Dedifferentiated amniotic fluid mesenchymal stem cell (primary cell): ENCODE data around the gene SFSWAP.
"Not testable (repeated sequence)": the region's sequence is repeated elsewhere in the genome, so short reads cannot be mapped to it uniquely, and the experiment has no call there.

Source experiments
- DNase-seq: peaks from one replicate; pipeline ENCODE4 v3.0.0-alpha.2; 2016; ENCODE audit errors: extremely low spot score

The SFSWAP gene

DNA sequence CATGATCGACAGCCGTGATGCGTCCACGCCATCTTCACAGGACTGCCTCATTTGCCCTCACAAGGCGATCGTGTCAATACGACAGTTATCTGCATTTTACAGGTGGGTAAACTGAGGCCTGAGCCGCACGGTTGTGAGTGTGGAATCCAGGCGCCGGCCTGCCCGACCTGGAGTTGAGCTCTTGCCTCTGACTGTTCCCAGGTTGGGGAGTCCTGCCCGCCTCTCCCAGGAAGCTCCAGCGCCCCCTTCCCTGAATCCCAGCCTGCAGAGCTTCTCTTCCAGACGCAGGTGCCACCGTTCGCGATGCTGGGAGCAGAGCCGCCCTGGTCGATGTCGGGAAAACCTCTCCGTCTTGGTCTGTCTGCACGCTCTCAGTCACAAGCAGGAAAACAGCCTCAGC, 31.1 kb upstream of the SFSWAP start:
- DNase-seq = not testable (repeated sequence)

- not testable (repeated sequence) for DNase-seq
These were observed 30.3 kb upstream of the SFSWAP start for GRCh38 chr12:131680392-131681256.

DNA sequence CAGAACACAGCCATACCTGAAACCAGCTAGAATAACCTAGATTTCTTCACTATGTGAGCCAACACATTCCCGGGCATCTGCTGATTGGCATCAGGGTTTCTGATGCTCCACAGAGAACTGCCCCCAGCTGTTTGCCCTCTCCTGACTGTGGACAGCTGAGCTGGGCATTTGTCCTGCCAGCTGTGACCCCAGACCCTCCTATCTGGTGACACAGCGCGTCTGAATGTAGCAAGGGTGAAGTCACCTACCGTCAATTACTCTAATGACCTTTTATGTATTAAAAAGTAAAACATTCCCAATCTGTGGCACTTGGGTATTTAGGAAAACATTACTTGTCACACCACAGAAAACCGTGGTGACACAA, 29.7 kb upstream of the SFSWAP start:
- DNase-seq = no peak

GRCh38 chr12:131681746-131682509, 29.0 kb upstream of the SFSWAP start:
- DNase-seq = not testable (repeated sequence)

DNA sequence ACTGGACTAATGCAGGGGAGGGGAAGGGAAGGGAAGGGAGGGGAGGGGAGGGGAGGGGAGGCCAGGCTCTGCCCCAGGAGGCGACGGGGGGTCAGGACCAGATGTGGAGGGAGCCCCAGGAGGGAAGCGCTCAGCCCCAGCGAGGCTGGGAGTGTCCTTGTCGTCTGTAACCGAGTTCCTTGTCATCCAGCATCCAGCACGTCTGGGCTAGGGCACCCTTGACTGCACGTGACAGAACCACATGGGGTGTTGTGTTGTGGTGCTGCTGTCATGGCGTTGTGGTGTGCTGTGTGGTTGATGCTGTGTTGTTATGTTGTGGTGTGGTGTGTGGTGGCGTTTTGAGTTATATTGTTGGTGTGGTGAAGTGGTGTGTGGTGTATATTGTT, 28.4 kb upstream of the SFSWAP start:
- no peak for DNase-seq

DNA sequence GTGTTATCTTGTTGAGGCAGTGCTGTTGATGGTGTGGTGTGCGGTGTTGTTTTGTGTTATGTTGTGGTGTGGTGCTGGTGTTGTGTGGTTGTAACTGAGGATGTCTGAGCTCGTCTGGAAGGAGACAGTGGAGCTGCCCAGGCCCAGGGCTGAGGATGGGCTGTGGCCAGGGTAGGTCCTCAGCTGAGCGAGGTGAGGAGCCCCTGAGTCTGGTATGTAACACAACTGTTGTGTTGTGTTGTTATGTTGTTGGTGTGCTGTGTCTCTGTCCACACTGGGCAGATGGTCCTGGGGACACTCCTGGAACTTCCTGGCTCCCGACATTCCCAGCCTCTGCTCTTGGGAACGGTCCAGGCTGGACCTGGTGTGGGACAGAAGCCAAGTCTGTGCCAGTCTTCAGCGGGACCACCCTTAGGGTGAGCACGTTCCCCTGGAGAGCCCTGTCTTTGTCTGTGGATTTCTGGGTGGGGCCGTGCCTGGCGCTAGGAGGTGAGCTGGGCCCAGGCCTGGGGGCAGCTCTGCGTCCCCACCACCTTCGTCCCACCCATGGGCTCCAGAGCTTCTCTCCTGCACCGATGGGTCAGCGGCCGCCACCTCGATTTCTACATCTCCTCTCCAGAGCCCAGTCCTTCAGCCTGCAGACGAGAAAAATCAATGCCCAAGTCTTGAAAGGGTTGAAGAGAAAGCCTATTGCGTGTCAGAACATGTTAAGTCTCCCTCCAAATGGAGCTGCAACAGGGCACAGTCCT, 27.4 kb upstream of the SFSWAP start:
- no peak for DNase-seq

DNA sequence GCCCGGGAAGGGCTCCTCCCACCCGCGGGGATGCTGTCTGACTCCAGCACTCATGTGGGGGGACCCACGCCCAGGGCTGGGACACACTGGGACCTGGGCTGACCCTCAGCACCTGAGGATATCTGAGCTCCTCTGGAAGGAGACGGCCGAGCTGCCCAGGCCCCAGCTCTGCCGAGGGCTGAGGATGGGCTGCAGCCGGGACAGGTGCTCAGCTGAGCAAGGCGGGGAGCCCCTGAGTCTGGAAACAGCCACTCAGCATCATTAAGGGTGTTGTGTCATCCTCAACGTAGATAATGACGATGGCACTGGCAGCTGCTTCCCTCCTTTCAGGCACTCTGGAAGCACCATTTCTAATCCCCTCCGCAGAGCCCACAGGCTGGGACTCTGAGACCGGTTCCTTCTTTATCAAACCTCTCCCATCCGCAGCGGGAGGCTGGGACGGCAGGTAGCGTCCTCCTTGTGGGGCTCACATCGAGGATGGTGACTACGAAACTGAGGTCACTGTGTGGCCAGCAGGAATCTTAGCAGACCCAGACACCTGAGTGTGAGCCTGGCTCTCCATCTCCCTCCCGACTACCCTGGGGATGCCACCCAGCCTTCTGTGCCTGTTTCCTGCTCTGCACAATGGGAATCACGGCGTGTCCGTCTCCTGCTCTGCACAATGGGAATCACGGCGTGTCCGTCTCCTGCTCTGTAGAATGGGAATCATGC, 26.7 kb upstream of the SFSWAP start:
- DNase-seq = no peak

DNA sequence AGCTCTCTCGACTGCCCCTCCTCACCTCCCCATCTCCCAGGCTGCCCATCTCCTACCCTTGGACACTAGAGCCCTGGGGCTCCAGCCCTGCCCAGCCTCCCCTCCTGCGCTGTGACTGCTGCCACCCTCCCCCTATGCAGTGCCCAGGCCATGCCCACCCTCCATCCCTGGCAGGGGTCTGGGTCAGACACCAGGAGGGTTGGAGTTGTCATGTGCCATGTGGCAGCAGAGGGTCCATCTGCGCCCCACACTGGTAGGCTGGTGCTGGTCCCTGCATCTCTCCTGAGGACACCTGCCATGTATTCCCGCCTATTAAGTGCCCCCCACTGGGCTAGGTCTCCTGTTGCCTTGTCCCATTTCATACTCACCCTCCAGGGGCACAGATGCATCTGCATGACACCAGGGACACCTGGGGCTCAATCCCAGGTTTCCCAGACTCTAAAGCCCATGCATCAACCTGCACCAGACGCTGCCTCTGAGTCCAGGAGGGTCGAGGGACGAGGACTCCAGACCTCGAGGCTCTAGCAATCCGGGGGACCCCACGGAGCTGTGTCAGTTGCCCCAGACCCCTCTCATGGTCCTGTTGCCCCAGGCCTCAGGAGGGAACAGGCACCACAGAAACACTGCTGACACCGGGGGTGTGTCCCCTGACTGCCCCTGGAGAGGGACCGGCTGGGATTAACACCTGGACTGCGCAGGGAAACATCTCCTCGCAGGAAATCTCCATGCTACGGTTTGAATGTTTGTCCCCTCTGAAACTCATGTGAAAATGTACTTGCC, 23.4 kb upstream of the SFSWAP start:
- no peak for DNase-seq

GRCh38 chr12:131688131-131688844, 22.6 kb upstream of the SFSWAP start:
- DNase-seq = no peak

GRCh38 chr12:131688845-131689154, 22.1 kb upstream of the SFSWAP start:
- no peak for DNase-seq

GRCh38 chr12:131690320-131690719, 20.6 kb upstream of the SFSWAP start:
- no peak for DNase-seq

DNA sequence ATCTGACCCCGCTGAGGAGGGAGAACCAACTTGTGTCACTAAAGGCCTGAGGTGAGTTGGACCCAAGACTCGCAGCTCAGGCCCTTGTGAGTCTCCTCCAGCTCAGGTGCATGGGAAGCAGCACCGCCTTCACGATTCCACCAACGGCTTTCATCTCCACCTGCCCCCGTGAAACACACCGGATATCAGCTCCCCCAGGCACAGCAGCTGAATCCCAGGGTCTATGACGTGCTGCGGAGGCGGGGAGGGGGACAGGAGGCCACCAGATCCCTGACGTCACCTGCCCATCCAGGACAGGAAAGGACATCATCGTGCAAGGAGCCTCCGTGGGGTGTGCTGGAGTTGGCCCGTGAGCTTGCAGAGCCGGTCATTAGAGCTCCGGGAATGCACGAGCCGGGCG, 18.5 kb upstream of the SFSWAP start:
- DNase-seq = no peak

GRCh38 chr12:131693149-131693548, 17.7 kb upstream of the SFSWAP start:
- DNase-seq = no peak

DNA sequence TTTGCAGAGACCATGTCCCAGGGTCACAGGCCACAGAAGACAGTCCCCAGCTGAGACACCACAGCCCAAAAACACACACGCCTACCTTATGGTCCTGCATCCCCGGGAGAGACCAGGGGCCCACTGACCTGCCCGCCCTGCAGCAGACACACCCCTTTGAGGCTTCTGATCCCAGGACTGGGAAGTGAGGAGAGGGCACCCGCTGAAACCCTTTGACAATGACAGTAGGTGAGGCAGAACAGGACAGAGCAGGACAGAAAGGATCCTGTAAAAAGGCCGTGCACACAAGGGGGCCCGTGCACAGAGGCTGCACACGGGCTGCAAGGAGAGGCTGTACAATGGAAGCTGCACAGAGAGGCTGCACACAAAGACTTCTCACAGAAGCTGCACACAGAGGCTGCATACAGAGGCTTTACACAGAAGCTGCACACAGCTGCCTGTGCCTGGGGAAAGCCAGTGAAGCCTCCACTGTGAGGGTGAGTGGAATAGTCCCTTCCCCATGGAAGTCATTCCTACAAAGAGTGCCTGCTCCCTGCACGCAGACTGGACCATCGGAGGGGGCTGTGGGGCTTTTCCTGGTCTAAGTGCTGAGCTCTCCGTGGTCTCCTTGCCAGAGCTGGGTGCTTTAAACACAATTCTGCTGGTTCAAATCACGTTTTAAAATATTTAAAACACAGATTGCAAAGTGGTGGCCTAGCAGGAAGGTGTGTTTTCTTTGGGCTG, 16.6 kb upstream of the SFSWAP start:
- DNase-seq = no peak

GRCh38 chr12:131695968-131696367, 14.9 kb upstream of the SFSWAP start:
- DNase-seq = no peak

GRCh38 chr12:131698286-131698685, 12.6 kb upstream of the SFSWAP start:
- no peak for DNase-seq

GRCh38 chr12:131699434-131699833, 11.5 kb upstream of the SFSWAP start:
- no peak for DNase-seq

DNA sequence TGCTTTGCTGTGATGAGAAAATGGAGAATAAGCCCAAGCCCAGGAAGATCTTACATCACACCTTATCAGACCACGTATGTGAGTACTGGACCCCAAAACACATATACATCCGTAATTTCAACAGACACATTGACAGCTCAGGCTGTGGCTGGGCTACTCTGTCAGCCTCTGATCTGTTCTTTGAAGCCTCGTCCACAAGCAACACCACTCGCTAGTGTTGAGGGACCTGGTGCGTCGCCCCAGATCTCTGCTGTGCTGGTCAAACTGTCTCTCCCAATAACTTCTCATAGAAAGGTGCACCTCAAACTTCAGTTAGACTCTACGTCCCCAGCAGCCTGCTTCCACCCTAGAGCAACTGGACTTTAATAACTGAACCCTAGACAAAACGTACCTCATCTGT, 10.6 kb upstream of the SFSWAP start:
- DNase-seq = no peak

- DNase-seq = no peak
These were observed 9.0 kb upstream of the SFSWAP start for GRCh38 chr12:131701705-131702572.
